Measurements from ENCODE around the gene KRT34.

KRT34 gene

DNA sequence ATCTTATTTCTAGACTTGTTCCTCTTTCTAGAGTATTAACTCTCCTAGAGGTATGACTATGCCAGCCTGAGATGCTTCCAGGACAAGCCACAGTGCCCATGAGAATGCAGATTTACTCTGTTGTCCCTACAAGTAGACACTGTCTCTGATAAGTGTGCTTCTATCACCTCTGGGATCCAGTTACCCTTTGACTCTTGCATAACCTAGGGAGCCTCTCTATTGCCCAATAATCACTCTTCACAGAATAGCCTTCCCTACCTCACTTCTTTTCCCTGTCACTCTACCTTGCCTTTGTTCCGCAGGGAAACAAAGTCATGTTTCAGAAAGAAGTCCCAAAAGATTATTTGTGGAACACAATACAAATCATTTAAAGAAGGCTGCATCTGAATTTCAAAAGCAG, 1.6 kb upstream of the KRT34 start:
- no peak for TF ChIP-seq SIN3A (IDR thresholded peaks at IDR 0.05; ENCODE audit: borderline replicate concordance, insufficient read depth, low read length)
- TF ChIP-seq, protein P1, sequence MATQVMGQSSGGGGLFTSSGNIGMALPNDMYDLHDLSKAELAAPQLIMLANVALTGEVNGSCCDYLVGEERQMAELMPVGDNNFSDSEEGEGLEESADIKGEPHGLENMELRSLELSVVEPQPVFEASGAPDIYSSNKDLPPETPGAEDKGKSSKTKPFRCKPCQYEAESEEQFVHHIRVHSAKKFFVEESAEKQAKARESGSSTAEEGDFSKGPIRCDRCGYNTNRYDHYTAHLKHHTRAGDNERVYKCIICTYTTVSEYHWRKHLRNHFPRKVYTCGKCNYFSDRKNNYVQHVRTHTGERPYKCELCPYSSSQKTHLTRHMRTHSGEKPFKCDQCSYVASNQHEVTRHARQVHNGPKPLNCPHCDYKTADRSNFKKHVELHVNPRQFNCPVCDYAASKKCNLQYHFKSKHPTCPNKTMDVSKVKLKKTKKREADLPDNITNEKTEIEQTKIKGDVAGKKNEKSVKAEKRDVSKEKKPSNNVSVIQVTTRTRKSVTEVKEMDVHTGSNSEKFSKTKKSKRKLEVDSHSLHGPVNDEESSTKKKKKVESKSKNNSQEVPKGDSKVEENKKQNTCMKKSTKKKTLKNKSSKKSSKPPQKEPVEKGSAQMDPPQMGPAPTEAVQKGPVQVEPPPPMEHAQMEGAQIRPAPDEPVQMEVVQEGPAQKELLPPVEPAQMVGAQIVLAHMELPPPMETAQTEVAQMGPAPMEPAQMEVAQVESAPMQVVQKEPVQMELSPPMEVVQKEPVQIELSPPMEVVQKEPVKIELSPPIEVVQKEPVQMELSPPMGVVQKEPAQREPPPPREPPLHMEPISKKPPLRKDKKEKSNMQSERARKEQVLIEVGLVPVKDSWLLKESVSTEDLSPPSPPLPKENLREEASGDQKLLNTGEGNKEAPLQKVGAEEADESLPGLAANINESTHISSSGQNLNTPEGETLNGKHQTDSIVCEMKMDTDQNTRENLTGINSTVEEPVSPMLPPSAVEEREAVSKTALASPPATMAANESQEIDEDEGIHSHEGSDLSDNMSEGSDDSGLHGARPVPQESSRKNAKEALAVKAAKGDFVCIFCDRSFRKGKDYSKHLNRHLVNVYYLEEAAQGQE (IDR thresholded peaks at IDR 0.05; ENCODE audit: insufficient read depth in 1 of 2, low read depth in 2 of 2, low read length in 2 of 2) = no peak
- no peak for TF ChIP-seq FOXP2 (optimal IDR thresholded peaks at IDR 0.05; ENCODE audit: borderline replicate concordance, extremely low read depth, extremely low read length, insufficient read depth)
- TF ChIP-seq POLR2AphosphoS5 (IDR thresholded peaks at IDR 0.05; ENCODE audit: low read depth, low read length) = no peak
- no peak for TF ChIP-seq TAF1 (IDR thresholded peaks at IDR 0.05; ENCODE audit: borderline replicate concordance, insufficient read depth, low read length)

DNA sequence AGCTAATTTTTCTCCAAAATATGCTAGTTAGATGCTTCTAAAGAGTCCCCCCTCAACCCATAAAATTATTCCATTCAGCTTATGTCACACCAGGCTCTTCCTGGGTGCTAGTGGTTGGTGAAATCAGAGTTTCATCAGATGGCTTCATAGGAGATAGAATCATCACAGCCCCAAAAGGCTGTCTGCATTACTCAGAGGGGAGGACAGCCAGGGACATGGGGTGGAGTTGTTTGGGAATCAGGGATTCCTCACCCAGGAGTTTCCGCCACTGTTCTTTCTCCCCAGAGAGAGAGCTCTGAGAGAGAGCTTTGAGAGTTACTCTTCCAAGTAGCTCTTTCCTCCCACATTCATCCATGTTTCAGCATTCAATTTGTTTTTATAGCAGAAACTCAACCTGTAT, 288 bp upstream of the KRT34 start:
- TF ChIP-seq SIN3A (IDR thresholded peaks at IDR 0.05; ENCODE audit: borderline replicate concordance, insufficient read depth, low read length) (no peak), POLR2AphosphoS5 (IDR thresholded peaks at IDR 0.05; ENCODE audit: low read depth, low read length) (no peak), FOXP2 (optimal IDR thresholded peaks at IDR 0.05; ENCODE audit: borderline replicate concordance, extremely low read depth, extremely low read length, insufficient read depth) (no peak), TAF1 (IDR thresholded peaks at IDR 0.05; ENCODE audit: borderline replicate concordance, insufficient read depth, low read length) (no peak)
- TF ChIP-seq, protein P1 (IDR thresholded peaks at IDR 0.05; ENCODE audit: insufficient read depth in 1 of 2, low read depth in 2 of 2, low read length in 2 of 2) = no peak

DNA sequence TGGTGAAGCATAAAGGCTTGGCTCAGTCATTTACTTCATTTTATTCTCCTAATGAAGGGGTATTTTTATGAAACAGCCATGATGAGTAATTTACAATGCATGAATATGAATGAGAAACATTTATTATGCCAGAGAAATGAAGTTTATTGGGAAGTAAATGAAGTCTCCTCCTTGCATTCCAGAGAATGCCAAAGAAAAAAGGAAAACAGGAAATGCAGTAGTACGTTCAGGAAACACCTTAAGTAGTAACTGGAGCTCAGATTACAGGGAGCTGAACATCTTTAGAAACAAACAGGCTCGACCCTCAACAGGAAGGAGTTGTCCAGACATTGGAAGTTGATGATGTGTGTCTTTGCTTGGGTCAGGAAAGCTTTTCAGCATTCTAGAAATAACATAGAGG, 4.6 kb downstream of the KRT34 start:
- no peak for TF ChIP-seq TAF1 (IDR thresholded peaks at IDR 0.05; ENCODE audit: borderline replicate concordance, insufficient read depth, low read length)
- TF ChIP-seq POLR2AphosphoS5 (IDR thresholded peaks at IDR 0.05; ENCODE audit: low read depth, low read length) = no peak

DNA sequence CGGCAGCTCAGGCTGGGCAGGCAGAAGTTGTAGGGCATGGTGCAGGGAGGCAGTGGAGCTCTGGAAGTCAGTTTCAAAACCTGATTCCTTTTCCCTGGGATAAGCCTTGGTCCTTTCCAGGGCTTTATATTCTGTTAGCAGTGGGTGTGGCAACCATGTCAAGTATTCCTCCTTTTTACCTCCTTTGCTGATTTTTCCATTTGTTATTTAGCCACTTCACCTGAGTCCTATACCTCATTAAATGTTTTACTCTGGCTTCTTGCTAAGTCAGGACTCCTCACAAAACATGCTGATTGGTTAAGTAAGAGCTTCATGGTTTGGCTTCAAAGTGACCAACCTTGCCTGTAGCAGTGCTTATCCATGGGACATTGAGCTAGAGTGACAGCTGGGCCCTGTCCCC, 12.4 kb downstream of the KRT34 start, which contains the start of gene KRT33B:
KRT33B (minus strand) TSS at position 101 of the 400 bp plus-strand sequence; CDS start at position 38, 63 bp downstream.
- TF ChIP-seq, protein P1 (IDR thresholded peaks at IDR 0.05; ENCODE audit: insufficient read depth in 1 of 2, low read depth in 2 of 2, low read length in 2 of 2) = no peak
- no peak for TF ChIP-seq FOXP2 (optimal IDR thresholded peaks at IDR 0.05; ENCODE audit: borderline replicate concordance, extremely low read depth, extremely low read length, insufficient read depth)
- no peak for TF ChIP-seq SIN3A (IDR thresholded peaks at IDR 0.05; ENCODE audit: borderline replicate concordance, insufficient read depth, low read length)
- no peak for TF ChIP-seq TAF1 (IDR thresholded peaks at IDR 0.05; ENCODE audit: borderline replicate concordance, insufficient read depth, low read length)
- no peak for TF ChIP-seq POLR2AphosphoS5 (IDR thresholded peaks at IDR 0.05; ENCODE audit: low read depth, low read length)

DNA sequence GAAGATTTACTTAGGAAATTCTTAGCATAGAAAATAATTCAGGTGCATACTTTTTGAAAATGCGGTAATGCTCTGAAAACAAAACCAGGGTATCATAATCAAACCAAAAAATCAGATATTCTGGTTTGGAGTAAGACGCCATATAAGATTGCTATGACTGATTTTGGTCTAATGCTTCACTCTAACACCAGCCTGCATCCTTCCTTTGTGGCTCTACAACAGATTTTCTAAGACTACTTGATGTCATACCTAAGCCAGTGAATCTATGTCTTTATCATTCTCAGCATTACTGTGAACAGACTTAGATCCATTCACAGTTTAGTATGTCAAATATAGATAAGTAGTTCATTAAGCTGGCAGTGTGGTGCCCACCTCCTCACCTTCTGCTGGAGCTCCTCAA, 13.1 kb downstream of the KRT34 start:
- TF ChIP-seq, protein P1 (IDR thresholded peaks at IDR 0.05; ENCODE audit: insufficient read depth in 1 of 2, low read depth in 2 of 2, low read length in 2 of 2) = no peak
- no peak for TF ChIP-seq SIN3A (IDR thresholded peaks at IDR 0.05; ENCODE audit: borderline replicate concordance, insufficient read depth, low read length)
- TF ChIP-seq POLR2AphosphoS5 (IDR thresholded peaks at IDR 0.05; ENCODE audit: low read depth, low read length) = no peak
- no peak for TF ChIP-seq TAF1 (IDR thresholded peaks at IDR 0.05; ENCODE audit: borderline replicate concordance, insufficient read depth, low read length)
- no peak for TF ChIP-seq FOXP2 (optimal IDR thresholded peaks at IDR 0.05; ENCODE audit: borderline replicate concordance, extremely low read depth, extremely low read length, insufficient read depth)
